Colonic mucosa (tissue), 4 donors: ENCODE results near the gene WEE1. TPM values are rescaled to one million over a fixed set of nuclear protein-coding genes. Genes with fewer than 3 reads are reported as not detected.

Source experiments
- DNase-seq: peaks from one replicate; pipeline ENCODE4 v3.0.0-alpha.2; 2020
- H3K27ac ChIP-seq: fragments of 200-600 bp; one replicate; pipeline ENCODE4 v1.8.0; 2021
- H3K27me3 ChIP-seq: fragments of 200-600 bp; one replicate; pipeline ENCODE4 v1.8.0; 2021
- H3K36me3 ChIP-seq: fragments of 200-600 bp; one replicate; pipeline ENCODE4 v1.8.0; 2021
- H3K4me1 ChIP-seq: fragments of 200-600 bp; one replicate; pipeline ENCODE4 v1.8.0; 2021; ENCODE audit warnings: mild to moderate bottlenecking
- H3K4me3 ChIP-seq: fragments of 200-600 bp; one replicate; pipeline ENCODE4 v1.8.0; 2021
- H3K9ac ChIP-seq, 2 donors: one replicate each; pipeline ENCODE4 v1.7.0; 2013; ENCODE audit warnings: control low read depth in 2 of 2, low read depth in 2 of 2, low read length in 2 of 2
- H3K9me3 ChIP-seq: fragments of 200-600 bp; one replicate; pipeline ENCODE4 v1.8.0; 2021
- intact Hi-C: fragments of 100-400 bp; cut with DNase I; formaldehyde crosslinking; loops from one replicate; pipeline ENCODE4 v1.14.1; 2022
- total RNA-seq, 2 donors: library from RNA; stranded (reverse); fragmentation: NEBNext Ultra II Directional in 1 of 2; extraction: Animal tissue kit (Norgen Biotek cat#: 25700) in 1 of 2; gene quantifications; one replicate each; pipeline ENCODE4 v1.2.1, GENCODE V29; 2021
- TF ChIP-seq, protein P1 (sequence below): fragments of 200-600 bp; IDR thresholded peaks from one replicate; pipeline ENCODE4 v1.8.0; 2022; ENCODE audit warnings: antibody characterized with exemption, mild to moderate bottlenecking
- donor health status: healthy.
- donor health status: DM: no; HTN: no; CAD: no.
- donor health status: DM: no; HTN: no; CAD: no.

WEE1 gene
- total RNA-seq: 10 to 100 TPM; 27.8 to 37.9 TPM

DNA sequence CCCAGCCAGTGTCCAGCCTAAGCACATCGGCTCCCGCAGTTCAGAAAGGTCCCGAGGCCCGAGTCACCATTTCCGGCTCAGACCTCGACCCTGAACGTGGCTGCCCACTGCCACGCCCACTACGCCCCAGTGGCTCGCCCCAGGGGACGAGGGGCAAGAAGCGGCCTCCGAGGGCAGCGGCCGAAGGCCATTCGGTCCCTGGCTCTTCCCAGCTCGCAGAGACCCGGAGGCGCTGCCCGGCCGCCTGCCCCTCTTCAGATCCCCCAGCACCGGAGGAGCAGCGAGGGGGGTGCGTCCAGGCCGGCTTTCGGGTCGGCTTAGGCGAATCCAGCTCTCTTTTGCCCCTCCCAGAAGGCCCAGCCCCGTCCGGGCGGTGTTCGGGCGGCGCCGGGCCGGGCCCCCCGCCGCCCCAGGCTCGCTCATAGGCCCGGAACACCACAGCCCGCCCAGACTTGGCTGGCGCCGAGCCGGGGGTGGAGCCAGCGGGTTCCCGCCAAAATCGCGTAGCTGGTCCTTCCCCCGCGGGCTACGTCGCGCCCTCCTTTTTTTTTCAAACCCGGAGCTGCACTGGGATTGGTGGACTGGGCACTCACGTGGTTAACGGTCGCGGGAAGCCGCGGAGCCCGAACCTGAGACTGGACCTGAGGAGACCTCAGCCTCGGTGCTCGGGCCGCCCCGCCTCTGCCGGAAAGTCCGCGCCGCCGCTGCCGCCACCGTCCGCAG is at the start of gene WEE1:
Gene WEE1, plus strand, starts transcription at position 619 of the 723 bp plus-strand sequence. CDS start 264 bp downstream, outside the sequence.
- Histone ChIP-seq H3K36me3 (no peaks in the 10 kb centered on the region), H3K4me1 (peaks cover 4% of the 10 kb centered on the region), H3K4me3 (peak within 1 kb of the TSS; percentile 72), H3K27ac (peak within 1 kb of the TSS; percentile 94), H3K27me3 (no peaks in the 10 kb centered on the region), H3K9ac (peak within 1 kb of the TSS; percentile 83 to 97), H3K9me3 (no peaks in the 10 kb centered on the region)
- intact Hi-C loops: loop anchor here (10.0 kb wide), 1 partner anchor 48 kb away; no protein-coding TSS in a partner anchor
- peak; percentile 99 for DNase-seq
- TF ChIP-seq, protein P1, sequence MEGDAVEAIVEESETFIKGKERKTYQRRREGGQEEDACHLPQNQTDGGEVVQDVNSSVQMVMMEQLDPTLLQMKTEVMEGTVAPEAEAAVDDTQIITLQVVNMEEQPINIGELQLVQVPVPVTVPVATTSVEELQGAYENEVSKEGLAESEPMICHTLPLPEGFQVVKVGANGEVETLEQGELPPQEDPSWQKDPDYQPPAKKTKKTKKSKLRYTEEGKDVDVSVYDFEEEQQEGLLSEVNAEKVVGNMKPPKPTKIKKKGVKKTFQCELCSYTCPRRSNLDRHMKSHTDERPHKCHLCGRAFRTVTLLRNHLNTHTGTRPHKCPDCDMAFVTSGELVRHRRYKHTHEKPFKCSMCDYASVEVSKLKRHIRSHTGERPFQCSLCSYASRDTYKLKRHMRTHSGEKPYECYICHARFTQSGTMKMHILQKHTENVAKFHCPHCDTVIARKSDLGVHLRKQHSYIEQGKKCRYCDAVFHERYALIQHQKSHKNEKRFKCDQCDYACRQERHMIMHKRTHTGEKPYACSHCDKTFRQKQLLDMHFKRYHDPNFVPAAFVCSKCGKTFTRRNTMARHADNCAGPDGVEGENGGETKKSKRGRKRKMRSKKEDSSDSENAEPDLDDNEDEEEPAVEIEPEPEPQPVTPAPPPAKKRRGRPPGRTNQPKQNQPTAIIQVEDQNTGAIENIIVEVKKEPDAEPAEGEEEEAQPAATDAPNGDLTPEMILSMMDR: no peak

DNA sequence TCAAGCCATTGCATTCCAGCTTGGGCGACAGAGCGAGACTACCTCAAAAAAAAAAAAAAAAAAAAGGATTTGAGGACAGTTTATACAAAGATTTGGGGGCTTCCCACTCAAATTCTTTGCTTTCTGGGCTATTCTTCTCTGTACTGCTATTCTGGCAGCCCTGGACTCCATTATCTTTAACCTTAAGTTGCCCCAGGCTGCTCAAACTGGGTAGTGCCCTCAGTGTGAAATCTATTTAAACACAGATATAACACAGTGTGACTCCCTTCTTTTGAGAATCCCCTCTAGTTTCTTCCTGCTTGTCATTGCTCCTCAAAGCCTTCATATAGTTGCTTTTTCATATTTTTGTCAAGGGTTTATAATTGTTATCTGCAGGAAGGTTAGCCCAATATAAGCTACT is 49.5 kb upstream of the WEE1 start:
- Histone ChIP-seq H3K27me3 (no peaks in the 10 kb centered on the region), H3K9me3 (no peaks in the 10 kb centered on the region), H3K36me3 (no peaks in the 10 kb centered on the region), H3K9ac (no peak overlapping the region), H3K4me1 (peaks cover 5% of the 10 kb centered on the region), H3K27ac (no peak overlapping the region), H3K4me3 (no peak overlapping the region)
- intact Hi-C loops: loop anchor here (10.0 kb wide), 1 partner anchor 51 kb away; the partner anchor contains the start of gene WEE1
- TF ChIP-seq, protein P1: no peak
- DNase-seq: no peak

DNA sequence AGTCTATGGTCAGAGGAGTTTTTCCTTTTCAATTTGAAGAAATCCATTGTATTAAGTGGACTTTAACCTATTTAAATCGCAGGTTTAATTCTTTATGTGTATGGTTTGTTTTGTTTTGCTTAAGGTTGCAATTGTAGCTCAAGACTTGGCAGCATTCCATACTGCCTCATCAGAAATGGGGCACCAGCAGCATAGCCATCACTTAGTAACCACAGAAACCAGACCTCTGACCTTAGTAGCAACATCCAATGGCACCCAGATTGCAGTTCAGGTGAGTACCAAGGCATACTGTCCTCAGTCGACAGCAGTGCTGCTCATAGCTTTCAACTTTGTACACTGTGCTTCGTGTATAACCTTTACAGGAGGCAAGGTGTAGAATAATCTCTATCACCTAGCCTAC is 48.4 kb upstream of the WEE1 start:
- Histone ChIP-seq H3K27ac (no peak overlapping the region), H3K9ac (no peak overlapping the region), H3K36me3 (no peaks in the 10 kb centered on the region), H3K4me3 (no peak overlapping the region), H3K9me3 (no peaks in the 10 kb centered on the region), H3K4me1 (peaks cover 5% of the 10 kb centered on the region), H3K27me3 (no peaks in the 10 kb centered on the region)
- TF ChIP-seq, protein P1: no peak
- intact Hi-C loops: loop anchor here (10.0 kb wide), 1 partner anchor 50 kb away; the partner anchor contains the start of gene WEE1
- no peak for DNase-seq

- Histone ChIP-seq H3K4me1 (peaks cover 5% of the 10 kb centered on the region), H3K9ac (no peak overlapping the region), H3K27ac (peak overlapping the region; percentile 80), H3K27me3 (no peaks in the 10 kb centered on the region), H3K9me3 (no peaks in the 10 kb centered on the region), H3K4me3 (no peak overlapping the region), H3K36me3 (no peaks in the 10 kb centered on the region)
- intact Hi-C loops: loop anchor here (10.0 kb wide), 1 partner anchor 47 kb away; the partner anchor contains the start of gene WEE1
- TF ChIP-seq, protein P1: no peak
- peak; percentile 42 for DNase-seq
Measured at GRCh38 chr11:9527481-9528135, 45.9 kb upstream of the WEE1 start.

DNA sequence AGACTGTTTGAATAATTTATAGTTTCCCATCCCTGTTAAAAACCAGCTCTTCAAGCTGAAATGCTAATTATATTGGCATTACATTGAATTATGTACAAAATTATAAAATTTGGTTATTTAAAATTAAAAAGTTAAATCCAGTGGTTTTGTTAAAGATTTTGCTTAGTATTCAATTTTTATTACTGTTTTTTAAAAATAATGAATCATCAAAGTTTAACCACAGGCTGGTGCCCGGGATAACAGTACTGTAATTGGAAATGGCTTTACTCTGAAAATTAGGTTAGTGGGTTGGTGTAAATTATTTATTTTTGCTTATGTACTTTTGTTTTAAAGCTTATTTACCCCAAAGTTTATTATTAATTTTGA is 45.4 kb upstream of the WEE1 start:
- H3K9ac ChIP-seq: no peak overlapping the region
- no peaks in the 10 kb centered on the region for H3K36me3 ChIP-seq
- TF ChIP-seq, protein P1: no peak
- H3K27ac ChIP-seq: peak overlapping the region; percentile 80
- intact Hi-C loops: loop anchor here (10.0 kb wide), 1 partner anchor 47 kb away; the partner anchor contains the start of gene WEE1
- H3K4me3 ChIP-seq: no peak overlapping the region
- H3K27me3 ChIP-seq: no peaks in the 10 kb centered on the region
- peaks cover 5% of the 10 kb centered on the region for H3K4me1 ChIP-seq
- H3K9me3 ChIP-seq: no peaks in the 10 kb centered on the region
- DNase-seq: no peak
